ENCODE measurements around the gene TRIM54. TPM values are rescaled to one million over a fixed set of nuclear protein-coding genes. Genes with fewer than 3 reads are reported as not detected.

Gene TRIM54
- total and polyA plus RNA-seq, 5 donors from 2014 or later: 0.10 TPM; not detected in 4

DNA sequence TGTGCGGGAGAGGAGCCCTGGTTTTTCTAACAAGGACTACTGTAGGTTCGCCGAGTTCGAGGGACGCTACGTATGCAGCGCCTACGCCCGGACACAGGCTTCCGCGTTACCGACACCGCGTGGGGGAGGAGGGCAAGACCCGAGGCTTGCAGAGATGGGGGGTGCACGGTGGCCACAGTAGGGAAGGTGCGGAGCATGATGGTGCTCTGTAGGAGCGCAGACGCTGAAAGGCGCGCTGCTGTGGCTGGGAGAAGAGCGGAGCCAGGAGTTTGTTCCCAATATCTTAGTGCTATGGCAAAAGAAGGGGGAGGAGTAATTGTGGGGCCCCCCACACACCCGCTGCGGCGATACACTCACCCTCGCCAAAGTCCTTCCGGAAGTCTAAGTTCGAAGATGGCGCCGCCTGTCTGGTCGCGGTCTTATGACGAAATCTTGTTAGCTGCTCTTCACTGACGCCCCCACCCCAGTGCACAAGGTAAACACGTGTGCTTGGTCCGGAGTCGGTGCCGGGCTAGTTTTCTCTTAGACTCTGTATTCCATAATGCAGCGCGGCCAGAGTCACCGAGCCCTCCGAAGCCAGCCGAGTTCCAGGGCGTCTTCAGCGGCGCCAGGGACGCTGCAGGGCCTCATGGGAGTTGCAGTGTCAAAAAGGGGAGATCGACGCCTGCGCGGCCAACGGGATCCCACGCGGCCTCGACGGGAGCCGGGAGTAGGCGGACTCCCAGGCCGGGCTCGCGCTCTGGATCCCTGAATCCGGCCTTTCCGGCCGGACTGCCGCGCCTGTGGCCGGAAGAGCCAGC is 74.4 kb downstream of the TRIM54 start, which contains the start of gene GTF3C2:
Gene GTF3C2 (minus strand): TSS at position 383 of the 800 bp plus-strand sequence. CDS start 13,210 bp downstream, outside the sequence.
- peak within 1 kb of the TSS; percentile 92 for H3K27ac ChIP-seq (ENCODE audit: insufficient read depth, low read length, poor library complexity, severe bottlenecking)
- ATAC-seq (ENCODE audit: low read depth in 2 of 2): peak; percentile 83
- peak within 1 kb of the TSS; percentile 95 to 100 (median 99) for H3K4me3 Mint-ChIP-seq
- peaks cover 22 to 64% (median 47%) of the 10 kb centered on the region in 4 donors for H3K4me1 Mint-ChIP-seq
- H3K36me3 ChIP-seq (ENCODE audit: control insufficient read depth, insufficient read depth, low read length): no peaks in the 10 kb centered on the region
- H3K9me3 ChIP-seq (ENCODE audit: control insufficient read depth in 2 of 2, low read length in 2 of 2): no peaks in the 10 kb centered on the region
- peaks cover 7% of the 10 kb centered on the region for H3K36me3 Mint-ChIP-seq
- H3K4me3 ChIP-seq (ENCODE audit: low read depth, low read length): peak within 1 kb of the TSS; percentile 96
- H3K27ac Mint-ChIP-seq: peak within 1 kb of the TSS; percentile 100
- H3K4me1 ChIP-seq (ENCODE audit: control insufficient read depth, insufficient read depth, low read length, poor library complexity, severe bottlenecking): peaks cover 51% of the 10 kb centered on the region
- peaks cover 7% of the 10 kb centered on the region for H3K27me3 Mint-ChIP-seq
- H3K27me3 ChIP-seq (ENCODE audit: control insufficient read depth, insufficient read depth, low read length): no peaks in the 10 kb centered on the region
- DNase-seq: peak; percentile 90 to 97 (median 94)
- H3K9me3 Mint-ChIP-seq: no peaks in the 10 kb centered on the region

Other genes starting within 250 kb of the TRIM54 start
- gene TMEM214, start 249.5 kb upstream of the TRIM54 start, total RNA-seq: 43.3 TPM
- gene TMEM214, start 249.5 kb upstream of the TRIM54 start, polyA plus RNA-seq: 10 to 100 TPM; 17.6 to 21.9 (median 20.3) TPM
- 9.5 TPM for gene AGBL5, start 230.8 kb upstream of the TRIM54 start, total RNA-seq
- 10 to 100 TPM in 1 of 4 donors, 1 to 10 TPM in 3; 8.9 to 11.3 (median 9.2) TPM for gene AGBL5, start 230.8 kb upstream of the TRIM54 start, polyA plus RNA-seq
- 279 TPM for gene OST4, start 210.8 kb upstream of the TRIM54 start, total RNA-seq
- gene OST4, start 210.8 kb upstream of the TRIM54 start, polyA plus RNA-seq: 1,000 to 10,000 TPM in 1 of 4 donors, 100 to 1,000 TPM in 3; 827 to 1,033 (median 916) TPM
- 0.22 TPM for gene EMILIN1, start 203.8 kb upstream of the TRIM54 start, total RNA-seq
- gene EMILIN1, start 203.8 kb upstream of the TRIM54 start, polyA plus RNA-seq: 1 to 10 TPM in 2 of 4 donors, under 1 TPM in 2; 0.33 to 1.5 (median 0.94) TPM
- gene KHK, start 195.7 kb upstream of the TRIM54 start, total RNA-seq: 5.3 TPM
- 1 to 10 TPM; 3.4 to 6.6 (median 6.0) TPM for gene KHK, start 195.7 kb upstream of the TRIM54 start, polyA plus RNA-seq
- gene CGREF1, start 163.3 kb upstream of the TRIM54 start, total RNA-seq: not detected
- under 1 TPM in 1 of 4 donors, not detected in 3; 0.20 TPM for gene CGREF1, start 163.3 kb upstream of the TRIM54 start, polyA plus RNA-seq
- 0.89 TPM for gene ABHD1, start 158.6 kb upstream of the TRIM54 start, total RNA-seq
- 1 to 10 TPM in 2 of 4 donors, under 1 TPM in 2; 0.21 to 1.7 (median 0.98) TPM for gene ABHD1, start 158.6 kb upstream of the TRIM54 start, polyA plus RNA-seq
- 22.3 TPM for gene PREB, start 147.8 kb upstream of the TRIM54 start, total RNA-seq
- 10 to 100 TPM; 60.3 to 90.7 (median 71.1) TPM for gene PREB, start 147.8 kb upstream of the TRIM54 start, polyA plus RNA-seq
- gene PRR30, start 143.0 kb upstream of the TRIM54 start, total RNA-seq: not detected
- not detected for gene PRR30, start 143.0 kb upstream of the TRIM54 start, polyA plus RNA-seq
- not detected for gene TCF23, start 133.4 kb upstream of the TRIM54 start, total RNA-seq
- gene TCF23, start 133.4 kb upstream of the TRIM54 start, polyA plus RNA-seq: not detected
- 77.3 TPM for gene ATRAID, start 70.4 kb upstream of the TRIM54 start, total RNA-seq
- 100 to 1,000 TPM; 338 to 375 (median 359) TPM for gene ATRAID, start 70.4 kb upstream of the TRIM54 start, polyA plus RNA-seq
- gene SLC5A6, start 70.2 kb upstream of the TRIM54 start, total RNA-seq: 154 TPM
- 10 to 100 TPM; 15.5 to 18.5 (median 17.0) TPM for gene SLC5A6, start 70.2 kb upstream of the TRIM54 start, polyA plus RNA-seq
- gene CAD, start 65.1 kb upstream of the TRIM54 start, total RNA-seq: 27.4 TPM
- 10 to 100 TPM; 12.2 to 18.4 (median 13.8) TPM for gene CAD, start 65.1 kb upstream of the TRIM54 start, polyA plus RNA-seq
- gene SLC30A3, start 19.4 kb upstream of the TRIM54 start, total RNA-seq: 0.10 TPM
- gene SLC30A3, start 19.4 kb upstream of the TRIM54 start, polyA plus RNA-seq: under 1 TPM in 1 of 4 donors, not detected in 3; 0.05 TPM
- not detected for gene DNAJC5G, start 7.0 kb upstream of the TRIM54 start, total RNA-seq
- not detected for gene DNAJC5G, start 7.0 kb upstream of the TRIM54 start, polyA plus RNA-seq
- 2.2 TPM for gene UCN, start 26.0 kb downstream of the TRIM54 start, total RNA-seq
- under 1 TPM in 3 of 4 donors, not detected in 1; 0.24 to 0.79 (median 0.32) TPM for gene UCN, start 26.0 kb downstream of the TRIM54 start, polyA plus RNA-seq
- gene MPV17, start 40.7 kb downstream of the TRIM54 start, total RNA-seq: 56.7 TPM
- gene MPV17, start 40.7 kb downstream of the TRIM54 start, polyA plus RNA-seq: 100 to 1,000 TPM; 124 to 166 (median 133) TPM
- gene GTF3C2, start 74.3 kb downstream of the TRIM54 start, total RNA-seq: 52.8 TPM
- gene GTF3C2, start 74.3 kb downstream of the TRIM54 start, polyA plus RNA-seq: 10 to 100 TPM; 27.5 to 45.8 (median 35.3) TPM
- gene EIF2B4, start 87.9 kb downstream of the TRIM54 start, total RNA-seq: 33.2 TPM
- gene EIF2B4, start 87.9 kb downstream of the TRIM54 start, polyA plus RNA-seq: 10 to 100 TPM; 27.3 to 38.8 (median 34.5) TPM
- gene SNX17, start 88.2 kb downstream of the TRIM54 start, total RNA-seq: 85.5 TPM
- gene SNX17, start 88.2 kb downstream of the TRIM54 start, polyA plus RNA-seq: 100 to 1,000 TPM; 224 to 262 (median 243) TPM
- gene ZNF513, start 98.3 kb downstream of the TRIM54 start, total RNA-seq: 20.9 TPM
- gene ZNF513, start 98.3 kb downstream of the TRIM54 start, polyA plus RNA-seq: 1 to 10 TPM; 1.4 to 4.9 (median 3.5) TPM
- gene PPM1G, start 127.2 kb downstream of the TRIM54 start, total RNA-seq: 73.7 TPM
- gene PPM1G, start 127.2 kb downstream of the TRIM54 start, polyA plus RNA-seq: 100 to 1,000 TPM; 116 to 144 (median 118) TPM
- gene NRBP1, start 146.2 kb downstream of the TRIM54 start, total RNA-seq: 182 TPM
- gene NRBP1, start 146.2 kb downstream of the TRIM54 start, polyA plus RNA-seq: 100 to 1,000 TPM in 3 of 4 donors, 10 to 100 TPM in 1; 87.1 to 122 (median 109) TPM
- 10.0 TPM for gene KRTCAP3, start 160.0 kb downstream of the TRIM54 start, total RNA-seq
- gene KRTCAP3, start 160.0 kb downstream of the TRIM54 start, polyA plus RNA-seq: 1 to 10 TPM; 2.0 to 7.7 (median 2.3) TPM
- 10.3 TPM for gene IFT172, start 207.3 kb downstream of the TRIM54 start, total RNA-seq
- gene IFT172, start 207.3 kb downstream of the TRIM54 start, polyA plus RNA-seq: 1 to 10 TPM; 1.1 to 2.9 (median 1.4) TPM
- gene FNDC4, start 212.8 kb downstream of the TRIM54 start, total RNA-seq: 0.39 TPM
- gene FNDC4, start 212.8 kb downstream of the TRIM54 start, polyA plus RNA-seq: not detected
- not detected for gene GCKR, start 214.4 kb downstream of the TRIM54 start, total RNA-seq
- not detected for gene GCKR, start 214.4 kb downstream of the TRIM54 start, polyA plus RNA-seq